ENCODE data around the gene ZFP28.

DNA sequence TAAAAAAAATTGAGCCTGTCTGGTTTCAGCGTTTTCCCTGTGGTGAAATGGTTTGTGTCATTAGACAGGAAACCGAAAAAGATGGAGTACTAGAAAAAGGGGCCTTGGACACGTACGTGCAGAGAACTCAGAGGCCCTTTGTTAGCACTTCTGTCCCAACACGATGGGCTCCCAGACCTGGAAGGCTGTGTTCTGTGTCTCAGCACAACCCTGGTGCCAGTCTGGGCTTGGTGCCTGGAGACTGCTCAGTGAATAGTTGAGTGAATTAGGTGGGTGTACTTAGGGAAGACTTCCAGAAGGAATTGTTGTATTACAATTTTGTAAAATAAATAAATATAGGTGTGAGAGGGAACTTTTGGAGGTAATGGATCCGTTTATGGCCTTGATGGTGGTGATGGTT, 65.1 kb downstream of the ZFP28 start:
- TF ChIP-seq SP4 (IDR thresholded peaks at IDR 0.05; ENCODE audit: low read length) (no peak), BACH1 (IDR thresholded peaks at IDR 0.05; ENCODE audit: low read length) (no peak), JUND (IDR thresholded peaks at IDR 0.05; ENCODE audit: low read length) (no peak), CEBPB (IDR thresholded peaks at IDR 0.05; ENCODE audit: low read depth, low read length) (no peak), KDM1A (IDR thresholded peaks at IDR 0.05; ENCODE audit: borderline replicate concordance, low read length) (no peak), EP300 (IDR thresholded peaks at IDR 0.05; ENCODE audit: borderline replicate concordance in 1 of 2, low read depth in 2 of 2, low read length in 2 of 2) (no peak), SIRT6 (IDR thresholded peaks at IDR 0.05; ENCODE audit: low read length) (no peak), TEAD4 (IDR thresholded peaks at IDR 0.05; ENCODE audit: low read depth, low read length) (no peak), EGR1 (IDR thresholded peaks at IDR 0.05; ENCODE audit: borderline replicate concordance, low read depth, low read length) (no peak), SP2 (IDR thresholded peaks at IDR 0.05; ENCODE audit: low read length) (no peak), POLR2A (IDR thresholded peaks at IDR 0.05; ENCODE audit: control extremely low read depth in 1 of 2, low read depth in 2 of 2, low read length in 2 of 2) (no peak)
- TF ChIP-seq, protein P1, sequence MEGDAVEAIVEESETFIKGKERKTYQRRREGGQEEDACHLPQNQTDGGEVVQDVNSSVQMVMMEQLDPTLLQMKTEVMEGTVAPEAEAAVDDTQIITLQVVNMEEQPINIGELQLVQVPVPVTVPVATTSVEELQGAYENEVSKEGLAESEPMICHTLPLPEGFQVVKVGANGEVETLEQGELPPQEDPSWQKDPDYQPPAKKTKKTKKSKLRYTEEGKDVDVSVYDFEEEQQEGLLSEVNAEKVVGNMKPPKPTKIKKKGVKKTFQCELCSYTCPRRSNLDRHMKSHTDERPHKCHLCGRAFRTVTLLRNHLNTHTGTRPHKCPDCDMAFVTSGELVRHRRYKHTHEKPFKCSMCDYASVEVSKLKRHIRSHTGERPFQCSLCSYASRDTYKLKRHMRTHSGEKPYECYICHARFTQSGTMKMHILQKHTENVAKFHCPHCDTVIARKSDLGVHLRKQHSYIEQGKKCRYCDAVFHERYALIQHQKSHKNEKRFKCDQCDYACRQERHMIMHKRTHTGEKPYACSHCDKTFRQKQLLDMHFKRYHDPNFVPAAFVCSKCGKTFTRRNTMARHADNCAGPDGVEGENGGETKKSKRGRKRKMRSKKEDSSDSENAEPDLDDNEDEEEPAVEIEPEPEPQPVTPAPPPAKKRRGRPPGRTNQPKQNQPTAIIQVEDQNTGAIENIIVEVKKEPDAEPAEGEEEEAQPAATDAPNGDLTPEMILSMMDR (IDR thresholded peaks at IDR 0.05; ENCODE audit: control extremely low read depth in 1 of 3, insufficient read depth in 1 of 3, low read depth in 1 of 3, low read length in 3 of 3) = no peak
